Kidney tubule cell (primary cell): ENCODE data around the gene LTO1.

ENCODE experiments used
- DNase-seq: peaks from one replicate; pipeline ENCODE4 v3.0.0-alpha.2; 2018; ENCODE audit warnings: low spot score

Gene LTO1

DNA sequence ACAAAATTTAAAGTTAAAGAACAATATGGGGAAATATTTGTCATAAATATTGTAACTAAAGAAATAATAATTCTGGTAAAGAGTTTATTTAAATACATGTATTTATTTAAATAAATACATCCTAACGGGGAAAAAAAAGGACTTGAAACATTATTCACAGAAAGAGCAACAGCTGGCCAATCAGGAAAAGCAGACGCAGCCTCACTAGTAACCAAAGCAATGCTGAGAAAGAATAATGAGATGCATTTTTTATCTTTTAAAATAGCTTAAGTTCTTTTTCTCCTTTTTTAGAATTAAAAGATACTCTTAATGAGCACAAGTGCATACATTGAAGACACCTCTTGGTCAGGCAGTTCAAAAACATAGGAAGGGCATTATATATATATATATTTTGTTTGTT is 2.6 kb upstream of the LTO1 start:
- no peak for DNase-seq

DNA sequence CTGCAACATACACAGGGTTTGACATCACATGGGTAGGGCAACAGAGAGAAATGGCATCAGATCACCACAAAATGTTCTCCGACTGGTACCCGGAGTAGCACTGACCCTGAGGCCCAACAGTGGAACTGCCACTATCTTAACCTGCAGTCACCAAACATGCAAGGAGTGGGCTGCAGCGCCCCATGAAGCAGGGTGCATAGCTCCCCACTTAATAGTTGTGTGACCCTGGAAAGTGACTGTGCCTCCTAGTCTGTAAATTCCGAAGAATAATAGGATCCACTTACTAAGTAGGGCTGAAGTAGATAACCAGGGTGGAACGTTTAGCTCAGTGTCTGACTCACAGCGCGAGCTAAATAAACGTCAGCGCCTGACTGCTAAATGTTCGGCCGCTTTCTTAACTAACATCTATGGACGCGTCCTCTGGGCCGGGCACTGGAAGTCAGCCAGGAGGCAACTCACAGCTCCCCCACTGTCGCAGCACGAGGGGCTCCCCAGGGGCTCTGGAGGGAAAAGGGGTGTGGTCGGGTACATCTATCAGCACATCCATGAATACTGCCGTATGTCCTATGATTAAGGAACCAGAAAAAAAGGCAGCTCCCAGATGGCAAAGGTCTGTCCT is 777 bp downstream of the LTO1 start:
- DNase-seq, result peak; percentile 62

DNA sequence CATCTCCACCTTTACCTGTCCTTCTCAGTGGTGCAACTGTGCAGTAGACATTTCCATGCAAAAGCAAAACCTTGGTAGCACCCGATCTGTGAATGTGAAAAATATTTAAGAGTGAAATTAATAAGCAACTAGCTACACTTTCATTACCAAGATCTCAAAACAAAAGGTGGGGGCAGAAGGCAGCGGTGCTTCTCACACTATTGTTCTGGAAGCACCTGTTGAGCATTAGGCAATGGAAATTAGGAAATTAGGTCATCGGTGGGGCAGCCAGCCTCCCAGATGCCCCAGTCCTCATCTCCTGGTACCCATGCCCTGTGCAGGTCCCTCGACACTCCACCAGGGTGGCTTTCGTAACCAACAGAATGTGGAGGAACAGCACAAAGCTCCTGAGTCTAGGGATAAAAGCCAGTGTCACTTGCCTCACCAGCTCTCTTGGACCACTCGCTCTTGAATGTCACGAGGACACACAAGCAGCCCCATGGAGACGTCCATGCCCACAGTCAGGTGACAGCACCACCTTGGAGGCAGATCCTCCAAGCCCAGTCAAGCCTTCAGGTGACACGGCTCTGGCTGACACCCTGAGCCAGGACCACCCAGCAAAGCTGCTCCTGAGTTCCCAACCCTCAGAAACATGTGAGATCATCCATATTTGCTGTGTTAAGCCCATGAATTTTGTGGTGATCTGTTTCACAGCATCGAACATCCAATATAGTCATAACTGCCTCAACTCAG is 3.3 kb downstream of the LTO1 start:
- DNase-seq, result no peak

DNA sequence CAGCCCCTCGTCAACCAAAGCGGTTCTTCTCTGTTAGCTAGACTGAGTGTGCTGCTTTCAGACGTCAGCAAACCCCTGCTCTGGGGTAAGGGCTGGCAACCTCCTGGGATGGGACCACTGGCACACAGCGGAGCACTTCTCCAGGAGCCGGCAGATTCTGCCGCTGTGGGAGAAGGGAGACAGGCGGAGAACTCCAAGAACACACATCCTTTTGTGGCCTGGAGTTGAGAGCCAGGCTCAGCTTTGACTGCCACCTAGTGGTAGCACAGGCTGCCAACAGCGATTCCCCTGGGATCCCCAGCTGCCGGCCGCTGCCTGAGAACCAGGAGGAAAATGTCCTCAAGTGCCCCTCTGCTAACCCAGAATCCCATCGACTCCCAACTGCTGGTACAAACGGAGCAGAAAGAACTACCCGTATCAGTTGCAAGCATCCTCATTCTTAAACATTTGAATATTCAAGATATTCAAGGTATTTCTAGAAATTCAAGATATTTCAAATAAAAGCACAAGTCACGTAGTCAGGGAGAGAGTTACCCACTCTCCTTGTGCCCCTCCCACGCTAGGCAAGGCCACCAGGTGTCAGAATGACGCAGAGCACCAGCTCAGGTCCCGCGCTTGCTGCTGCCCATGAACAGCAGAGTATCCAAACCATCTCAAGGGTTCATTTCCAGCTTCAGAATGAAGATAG is 4.9 kb downstream of the LTO1 start:
- peak; percentile 82 for DNase-seq

DNA sequence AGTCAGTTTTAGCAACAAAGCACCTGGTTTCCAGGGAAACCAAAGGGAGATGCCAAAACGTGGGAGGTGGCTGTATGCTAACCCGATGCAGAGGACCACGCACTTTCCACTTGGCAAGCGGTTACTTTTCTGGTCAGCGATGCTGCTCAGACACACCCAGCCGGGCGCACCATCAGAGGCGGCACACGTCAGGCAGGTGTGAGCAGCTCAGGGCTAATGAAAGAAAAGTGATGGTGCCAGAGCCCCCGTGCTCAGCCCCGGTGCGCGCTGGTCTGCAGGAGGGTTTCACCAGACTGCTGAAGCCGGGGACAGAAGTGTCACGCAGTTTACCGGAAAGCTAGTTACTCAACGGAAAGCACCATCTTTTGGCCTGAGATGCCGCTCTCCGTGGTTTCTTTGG is 5.7 kb downstream of the LTO1 start:
- no peak for DNase-seq

DNA sequence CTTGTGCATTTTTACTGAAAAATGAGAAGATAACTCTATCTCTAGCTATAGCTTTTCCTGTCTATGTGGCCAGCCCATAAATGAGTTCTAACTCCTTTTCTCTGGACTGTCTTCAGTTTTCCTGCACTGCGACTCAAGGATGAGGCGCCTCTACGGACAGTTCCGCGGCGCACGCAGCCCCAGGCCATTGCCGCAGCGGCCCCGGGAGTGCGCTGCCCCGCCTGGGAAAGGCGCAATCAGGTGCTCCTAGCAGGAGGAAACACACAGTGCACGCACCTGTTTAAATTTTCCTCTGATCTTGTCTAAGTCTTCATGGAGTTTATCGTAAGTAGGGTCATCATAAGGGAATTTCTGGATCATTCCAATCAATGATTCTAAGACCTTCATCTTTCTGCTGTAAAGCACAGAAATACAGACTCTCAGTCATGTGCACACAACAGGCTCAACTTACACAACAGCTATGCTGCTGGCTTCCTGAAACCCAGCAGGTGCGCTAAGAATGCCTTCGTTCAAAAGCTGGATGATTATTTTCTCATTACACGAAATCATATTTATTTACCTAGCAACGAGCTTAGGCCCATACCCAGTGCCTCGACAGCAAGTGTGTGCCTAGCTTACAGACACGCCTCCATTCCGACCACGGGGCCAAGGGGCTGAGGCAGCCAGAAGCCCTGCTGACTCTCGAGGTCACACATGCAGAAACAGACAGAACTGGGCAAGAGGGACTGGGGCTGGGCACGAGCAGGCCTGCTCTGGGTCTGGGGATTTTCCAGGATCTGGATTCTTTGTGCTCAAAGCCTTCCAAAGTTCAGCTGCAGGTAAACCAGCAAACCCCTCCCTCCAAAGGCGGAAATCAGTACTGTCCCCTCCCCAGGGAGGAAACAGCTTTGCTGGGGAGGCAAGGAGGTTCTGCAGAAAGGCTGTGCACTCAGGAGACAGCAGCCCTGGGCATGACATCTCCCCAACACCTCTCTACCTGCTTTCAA is 7.2 kb downstream of the LTO1 start:
- DNase-seq, result no peak

DNA sequence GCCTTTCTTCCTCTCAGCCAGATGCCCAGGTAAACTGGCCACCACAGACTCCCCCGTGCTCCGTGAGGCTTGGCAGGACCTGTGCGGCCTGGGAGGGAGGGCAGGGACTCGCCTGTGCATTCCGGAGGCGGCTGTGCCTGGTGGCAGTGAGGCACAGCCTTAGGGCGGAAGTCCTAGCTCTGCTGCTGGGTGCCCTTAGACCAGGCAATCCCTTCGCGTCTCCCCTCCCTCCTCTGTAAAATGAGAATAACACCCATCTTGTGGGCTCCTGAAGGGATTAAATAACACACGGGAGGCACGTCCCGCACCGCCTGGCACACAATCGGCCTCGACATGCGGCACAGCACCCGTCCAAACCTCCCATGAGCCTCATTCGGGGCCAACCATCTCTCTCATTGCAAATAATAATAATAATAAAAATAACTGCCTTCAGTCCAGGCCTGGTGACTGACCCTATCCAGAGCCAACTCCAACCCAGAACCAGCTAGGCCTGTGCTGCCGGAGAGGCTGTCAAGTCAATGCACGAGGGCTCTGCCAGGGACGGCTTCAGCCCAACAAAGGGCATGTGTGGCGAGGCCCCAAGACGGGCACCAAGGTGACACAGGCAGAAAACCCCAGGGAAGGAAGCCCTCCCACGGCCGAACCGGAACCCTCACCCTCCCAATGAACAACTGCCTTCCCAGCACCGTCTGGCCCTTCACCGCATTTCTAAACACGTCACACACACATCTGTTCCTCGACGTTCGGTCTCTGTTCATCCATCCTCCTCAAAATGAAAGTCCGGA is 8.2 kb downstream of the LTO1 start:
- DNase-seq, result no peak

DNA sequence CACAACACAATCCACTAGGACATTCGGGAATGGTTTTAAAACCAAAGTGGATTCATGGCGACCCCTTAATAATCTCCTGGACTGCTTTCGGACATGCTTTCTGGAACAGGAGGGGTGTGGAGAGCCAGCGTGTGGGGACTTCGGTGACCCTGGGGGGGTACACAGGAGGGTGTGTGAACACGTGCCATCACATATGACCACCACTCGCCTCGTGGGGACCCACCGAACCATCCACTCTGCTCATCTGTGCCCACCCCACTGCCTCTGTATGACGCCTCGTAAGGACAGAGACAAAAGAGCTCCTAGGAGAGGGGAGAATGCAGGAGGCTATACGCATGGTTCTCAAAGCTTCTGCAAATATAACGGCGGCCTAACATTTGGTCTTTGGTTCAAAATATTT is 8.9 kb downstream of the LTO1 start:
- DNase-seq, result no peak

DNA sequence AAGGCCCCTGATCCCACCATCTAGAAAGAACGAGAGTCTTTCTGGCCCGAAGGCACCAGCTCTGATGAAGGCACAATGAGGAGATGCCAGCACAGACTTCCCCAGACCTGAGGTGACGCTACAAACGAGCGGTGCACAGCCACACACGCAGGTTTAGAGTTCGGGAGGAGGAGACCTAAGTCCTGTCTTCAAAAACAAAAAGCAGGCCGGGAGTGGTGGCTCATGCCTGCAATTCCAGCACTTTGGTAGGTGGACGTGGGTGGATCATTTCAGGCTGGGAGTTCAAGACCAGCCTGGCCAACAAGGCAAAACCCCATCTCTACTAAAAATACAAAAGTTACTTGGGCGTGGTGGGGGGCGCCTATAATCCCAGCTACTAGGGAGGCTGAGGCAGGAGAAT is 9.5 kb downstream of the LTO1 start:
- no peak for DNase-seq

DNA sequence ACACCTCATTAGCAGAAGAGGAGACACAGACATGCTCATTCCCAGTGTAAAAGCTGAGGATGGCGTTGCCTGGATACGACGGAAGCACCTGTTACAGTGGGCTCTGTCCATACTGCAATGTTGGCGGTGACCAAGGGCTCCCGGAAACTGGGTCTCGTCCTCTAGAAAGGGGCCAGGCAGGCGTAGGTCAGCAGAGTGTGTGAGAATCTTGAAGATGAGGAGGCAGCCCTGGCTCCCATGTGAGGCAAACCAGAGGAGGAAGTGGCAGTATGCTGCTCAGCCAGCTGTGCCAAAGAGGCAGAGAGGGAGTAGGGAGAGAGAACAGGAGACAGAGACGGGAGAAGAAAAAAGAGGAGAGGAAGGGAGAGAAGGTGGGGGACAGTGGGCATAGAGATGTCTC is 10.3 kb downstream of the LTO1 start:
- no peak for DNase-seq

DNA sequence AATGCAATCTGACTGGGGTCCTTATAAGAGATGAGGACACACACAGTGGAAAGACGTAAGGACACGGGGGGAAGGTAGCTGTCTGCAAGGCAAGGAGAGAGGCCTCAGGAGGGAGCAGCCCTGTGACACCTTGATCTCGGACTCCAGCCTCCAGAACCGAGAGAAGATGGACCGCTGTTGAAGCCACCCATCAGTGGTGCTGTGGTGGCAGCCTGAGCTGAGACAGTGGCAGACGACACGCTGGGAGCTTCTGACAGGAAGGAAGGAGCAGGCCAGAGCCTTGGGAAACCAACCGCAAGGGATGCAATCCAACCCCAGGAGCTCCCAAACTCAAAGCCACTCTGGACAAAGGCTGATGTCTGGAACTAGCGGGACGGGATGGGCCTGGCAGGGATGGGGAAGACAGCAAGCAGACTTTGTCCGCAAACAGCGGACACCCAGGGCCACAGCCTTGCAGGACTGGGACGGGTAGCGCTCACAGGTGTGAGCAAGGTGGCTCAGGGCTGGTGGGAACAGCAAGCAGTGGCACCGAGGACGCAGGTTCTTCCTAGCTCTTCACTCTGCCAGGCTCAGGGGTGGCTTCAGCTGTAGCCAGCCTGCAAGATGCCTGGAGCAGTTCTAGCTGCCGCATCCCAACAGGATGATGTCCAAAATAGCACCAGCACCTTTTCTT is 10.9 kb downstream of the LTO1 start:
- no peak for DNase-seq

DNA sequence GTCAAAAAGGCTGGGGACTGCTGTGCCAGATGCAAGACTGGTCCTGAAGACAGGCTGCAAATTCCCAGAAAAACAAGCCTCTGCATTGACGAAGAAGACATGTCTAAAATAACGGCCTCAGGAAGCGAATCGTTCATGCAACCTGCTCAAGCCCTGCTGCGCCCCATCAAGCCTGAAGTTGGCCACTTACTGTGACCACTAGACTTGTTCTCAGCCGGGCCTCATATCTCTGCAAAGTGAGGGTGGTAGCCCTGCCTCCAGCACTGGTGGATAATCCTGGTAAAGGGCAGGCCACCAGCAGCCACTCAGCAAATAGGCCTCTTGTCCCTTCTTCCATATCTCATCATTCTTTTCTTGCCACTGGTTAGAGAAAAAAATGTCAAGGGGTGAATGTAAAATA is 11.8 kb downstream of the LTO1 start:
- DNase-seq, result no peak

DNA sequence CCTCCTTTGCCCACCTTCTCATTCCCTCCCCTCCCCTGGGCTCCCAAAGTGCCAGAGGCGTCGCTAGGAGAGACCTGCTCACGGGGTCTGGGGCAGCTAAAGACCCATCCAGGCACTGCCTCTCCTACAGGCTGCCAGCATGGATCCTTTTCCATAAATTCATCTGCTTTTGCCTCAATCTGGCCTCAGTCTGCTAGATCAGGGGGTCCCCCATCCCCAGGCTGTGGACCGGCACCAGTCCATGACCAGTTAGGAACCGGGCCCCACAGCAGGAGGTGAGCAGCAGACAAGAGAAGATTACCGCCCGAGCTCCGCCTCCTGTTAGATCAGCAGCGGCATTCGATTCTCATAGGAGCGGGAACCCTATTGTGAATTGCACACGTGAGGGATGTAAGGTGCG is 12.3 kb downstream of the LTO1 start:
- no peak for DNase-seq

DNA sequence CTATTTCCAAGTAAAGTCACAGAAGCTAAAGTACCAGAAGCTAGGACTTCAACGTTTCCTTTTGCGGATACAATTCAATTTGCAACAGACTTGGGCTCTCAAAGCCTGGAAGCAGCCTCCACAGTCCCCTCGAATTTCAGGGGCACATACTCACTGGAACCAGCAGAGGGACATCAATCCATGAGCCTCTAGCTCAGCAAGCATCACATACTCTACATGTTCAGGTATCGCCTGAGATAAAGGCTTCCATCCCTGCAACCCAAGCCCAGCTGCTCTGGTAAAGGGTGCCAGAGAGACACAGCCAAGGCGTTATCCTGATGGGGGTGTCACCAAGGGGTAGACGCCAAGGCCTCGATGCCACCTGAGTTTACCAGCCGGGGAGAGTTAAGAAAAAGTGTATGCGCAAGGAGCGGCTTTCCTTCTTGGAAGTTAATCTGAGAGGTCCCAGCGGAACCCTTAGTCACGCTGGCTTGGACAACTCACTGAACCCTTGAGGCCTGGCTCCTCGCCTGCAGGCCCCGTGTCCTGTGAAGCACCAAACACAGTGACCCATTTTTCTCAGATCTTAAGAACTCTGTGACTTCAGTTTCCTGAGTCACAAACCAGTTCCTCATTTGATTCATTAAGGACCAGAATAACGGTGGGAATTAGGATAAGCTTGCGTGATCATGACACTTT is 13.0 kb downstream of the LTO1 start:
- DNase-seq, result peak; percentile 45

DNA sequence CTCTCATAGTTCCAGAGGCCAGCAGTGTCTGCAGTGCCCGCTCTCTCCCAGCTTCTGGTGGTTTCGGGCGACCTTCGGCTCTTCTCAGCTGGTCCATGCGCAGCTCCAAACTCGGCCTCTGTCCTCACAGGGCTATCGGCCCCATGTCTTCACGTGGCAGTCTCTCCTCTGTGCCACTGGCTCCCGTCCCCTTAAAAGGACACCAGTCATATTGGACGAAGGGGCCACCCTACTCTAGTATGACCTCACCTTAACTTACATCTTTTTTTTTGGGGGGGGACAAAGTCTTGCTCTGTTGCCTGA is 13.8 kb downstream of the LTO1 start:
- no peak for DNase-seq

DNA sequence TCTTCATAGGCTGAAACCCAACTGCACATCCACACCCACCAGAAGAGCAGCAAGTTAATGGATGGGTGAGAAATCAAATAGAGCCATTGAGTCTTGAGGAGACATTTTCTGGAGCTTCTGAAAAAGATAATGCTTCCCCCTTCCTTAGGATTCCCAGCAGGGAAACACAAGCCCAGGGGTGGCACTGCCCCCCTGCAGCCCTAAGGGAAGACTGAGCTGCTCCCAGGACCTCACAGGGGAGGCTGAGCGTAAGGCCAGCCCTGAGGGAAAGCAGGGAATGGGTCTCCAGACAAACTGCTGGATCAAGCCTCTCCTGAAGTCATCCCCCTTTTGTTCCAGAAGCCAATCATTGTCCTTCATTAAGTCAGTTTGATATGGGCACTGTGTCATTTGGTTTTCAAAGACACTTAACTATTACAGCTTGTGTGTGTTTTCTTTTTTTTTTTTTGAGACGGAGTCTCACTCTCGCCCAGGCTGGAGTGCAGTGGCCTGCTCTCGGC is 15.1 kb downstream of the LTO1 start:
- DNase-seq, result no peak

DNA sequence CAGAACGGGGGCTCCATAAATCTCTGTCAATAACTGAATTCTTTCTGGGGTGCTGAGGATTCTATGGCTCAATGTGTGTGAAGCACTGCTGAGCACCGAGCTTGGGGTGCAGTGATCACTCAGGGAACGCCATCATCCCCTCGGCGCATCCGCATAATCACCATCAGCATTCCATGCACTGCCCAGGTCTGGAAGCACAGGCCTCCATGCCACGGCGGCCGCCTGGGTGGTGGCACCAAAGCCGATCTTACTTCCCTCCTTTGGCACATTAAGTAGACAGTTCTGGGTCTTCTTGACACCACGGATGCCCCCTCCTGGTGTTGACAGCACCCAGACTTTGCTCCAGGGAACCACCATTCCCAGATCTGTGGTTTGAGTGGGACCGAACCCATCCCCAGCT is 15.6 kb downstream of the LTO1 start:
- DNase-seq, result no peak

DNA sequence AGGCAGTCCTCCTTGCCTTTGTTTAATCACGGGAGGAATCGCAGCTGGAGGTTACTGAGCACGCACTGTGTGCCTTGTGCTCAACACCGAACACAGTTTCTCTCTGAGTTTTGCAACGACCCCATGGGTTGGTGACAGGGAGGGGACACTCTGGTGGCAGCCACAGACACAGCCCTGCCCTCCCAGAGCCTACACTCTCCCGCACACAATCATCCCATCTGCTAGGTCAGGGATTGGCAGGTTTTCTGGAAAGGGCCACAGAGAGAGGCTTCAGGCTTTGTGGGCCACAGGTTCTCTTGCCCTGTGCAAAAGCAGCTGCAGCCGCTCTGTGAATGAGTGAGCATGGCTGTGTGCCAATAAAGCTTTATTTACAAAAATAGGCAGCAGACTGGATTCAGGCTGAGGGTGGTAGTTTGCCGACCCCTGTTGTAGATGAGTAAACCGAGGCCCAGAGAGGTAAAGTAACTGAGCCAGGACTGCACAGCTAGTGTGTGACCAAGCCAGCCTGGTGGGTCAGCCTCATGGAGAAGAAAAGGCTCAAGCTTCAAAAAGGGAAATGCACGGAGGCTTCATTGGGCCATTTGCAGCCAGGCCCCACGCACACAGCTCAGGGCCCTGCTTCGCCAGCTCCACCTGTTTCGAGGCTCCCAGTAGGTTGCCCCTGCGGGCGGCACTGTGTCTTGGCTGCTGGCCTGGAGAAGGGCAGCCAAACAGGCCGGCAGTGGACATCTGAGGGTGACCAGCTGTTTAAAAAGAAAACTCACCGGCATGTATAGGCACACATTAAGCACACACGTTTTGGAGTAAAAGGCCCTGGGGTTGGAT is 16.3 kb downstream of the LTO1 start:
- no peak for DNase-seq

DNA sequence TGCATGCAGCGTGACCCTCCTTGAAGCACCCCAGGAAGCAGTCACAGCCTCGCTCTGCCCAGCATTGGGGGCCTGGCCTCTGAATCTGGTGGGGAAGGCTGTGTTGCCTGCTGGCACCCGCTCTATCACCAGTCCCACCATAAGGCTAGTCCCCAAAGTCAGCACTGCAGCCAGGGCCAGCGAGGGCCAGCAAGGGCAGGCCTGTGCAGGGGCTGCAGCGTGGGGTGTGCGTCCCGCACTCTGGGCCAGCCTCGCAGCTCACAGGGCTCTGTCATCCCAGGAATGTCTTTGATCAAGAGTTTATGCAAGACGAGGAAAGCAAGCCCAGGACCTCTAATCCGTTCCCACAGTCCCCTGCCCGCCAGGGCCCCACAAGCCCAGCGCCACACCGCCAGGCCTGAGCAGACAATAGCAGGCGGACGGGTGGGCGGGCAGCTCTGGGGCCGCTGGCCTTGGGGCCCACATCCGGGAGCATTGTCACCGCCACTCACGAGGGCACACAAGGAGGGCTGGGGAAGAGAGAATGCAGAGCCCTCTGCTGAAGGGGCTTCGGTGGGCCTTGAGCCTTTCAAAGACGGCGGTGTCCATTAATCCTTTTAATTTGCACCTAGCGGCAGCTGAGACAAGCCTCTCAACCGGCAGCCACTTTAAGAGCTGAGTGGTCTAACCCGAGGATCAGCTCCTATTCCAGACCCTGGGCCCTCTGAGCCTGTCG is 17.1 kb downstream of the LTO1 start:
- DNase-seq, result no peak
